Activated CD8-positive, alpha-beta memory T cell treated with anti-CD3 and anti-CD28 coated beads, Interleukin-2, amount 50 U/mL, for 24 hours (primary cell): ENCODE data around the gene CYP24A1.

ENCODE experiments used
- DNase-seq: peaks from one replicate; pipeline ENCODE4 v3.0.0-alpha.2; 2020; ENCODE audit errors: extremely low read depth

Gene CYP24A1

DNA sequence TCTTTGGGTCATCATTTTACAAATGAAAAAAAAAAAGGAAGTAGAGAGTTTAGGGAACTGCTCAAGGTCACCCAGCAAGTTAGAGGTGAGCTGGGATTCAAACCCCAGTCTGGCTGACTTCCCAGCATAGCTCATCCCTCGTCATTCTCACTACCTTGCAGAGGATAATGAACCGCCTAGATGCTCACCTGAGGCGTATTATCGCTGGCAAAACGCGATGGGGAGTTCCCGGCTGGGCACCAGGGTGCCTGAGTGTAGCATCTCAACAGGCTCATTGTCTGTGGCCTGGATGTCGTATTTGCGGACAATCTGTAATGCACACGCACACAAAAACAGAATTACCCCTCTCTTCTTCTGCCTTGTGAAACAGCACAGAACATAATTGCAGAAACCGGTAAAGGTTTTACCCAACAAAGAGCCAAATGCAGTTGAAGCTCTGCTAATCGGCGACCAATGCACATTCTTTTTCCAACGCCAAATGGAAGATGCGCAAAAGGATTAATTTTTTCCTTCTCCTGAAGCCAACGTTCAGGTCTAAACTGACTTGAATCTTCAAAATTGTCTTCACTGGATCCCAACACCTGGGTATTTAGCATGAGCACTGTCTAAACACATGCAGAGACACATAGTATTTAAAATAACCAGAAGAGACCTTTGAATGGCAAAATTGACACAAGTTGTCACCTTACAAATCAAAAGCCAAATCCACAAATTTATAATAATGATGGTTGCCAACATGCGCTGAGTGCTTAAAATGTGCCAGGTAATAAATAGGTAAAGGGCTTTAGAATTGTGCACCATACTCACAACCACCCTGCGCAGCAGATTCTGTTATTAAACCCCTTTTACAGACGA lies 16.6 kb downstream of the CYP24A1 start:
- DNase-seq, result no peak

DNA sequence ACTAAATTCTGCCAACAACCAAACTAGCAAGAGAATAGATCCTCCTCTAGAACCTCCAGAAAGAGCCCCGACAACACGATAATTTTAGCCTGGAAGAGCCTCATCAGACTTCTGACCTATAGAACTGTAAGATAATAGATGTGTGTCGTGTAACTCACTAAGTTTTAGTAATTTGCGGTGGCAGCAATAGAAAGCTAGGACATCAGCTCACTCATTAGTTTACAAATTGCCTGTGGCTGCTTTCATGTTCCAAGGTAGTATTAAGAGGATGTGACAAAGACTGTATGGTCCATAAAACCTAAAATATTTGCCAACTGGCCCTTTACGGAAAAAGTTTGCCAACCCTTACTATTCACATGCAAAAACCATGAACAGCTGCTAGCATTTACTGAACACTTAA lies 17.3 kb downstream of the CYP24A1 start:
- no peak for DNase-seq

DNA sequence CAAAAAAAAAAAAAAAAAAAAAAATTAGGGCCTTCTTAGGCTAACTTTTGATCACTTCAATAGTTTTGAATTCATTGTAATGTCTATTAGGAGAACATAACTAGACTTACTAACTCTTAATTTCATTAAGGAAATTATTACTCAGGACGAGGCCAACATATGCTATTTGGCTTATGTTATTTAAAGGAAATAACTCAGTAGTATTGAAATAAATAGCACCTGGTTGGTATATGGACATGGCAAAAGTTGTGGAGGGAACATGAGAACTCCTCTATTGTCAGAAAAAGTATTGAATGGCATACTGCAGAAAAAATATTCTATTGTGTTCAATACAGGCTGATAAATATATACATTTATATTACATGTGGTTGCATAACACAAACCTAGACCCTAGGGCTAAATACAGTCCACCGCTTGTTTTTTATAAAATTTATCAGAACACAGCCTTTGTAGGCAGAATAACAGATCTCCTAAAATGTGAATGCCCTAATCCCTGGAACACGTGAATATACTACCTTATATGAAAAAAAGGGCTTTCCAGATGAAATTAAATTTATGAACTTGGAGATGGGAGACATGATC lies 18.0 kb downstream of the CYP24A1 start:
- no peak for DNase-seq

DNA sequence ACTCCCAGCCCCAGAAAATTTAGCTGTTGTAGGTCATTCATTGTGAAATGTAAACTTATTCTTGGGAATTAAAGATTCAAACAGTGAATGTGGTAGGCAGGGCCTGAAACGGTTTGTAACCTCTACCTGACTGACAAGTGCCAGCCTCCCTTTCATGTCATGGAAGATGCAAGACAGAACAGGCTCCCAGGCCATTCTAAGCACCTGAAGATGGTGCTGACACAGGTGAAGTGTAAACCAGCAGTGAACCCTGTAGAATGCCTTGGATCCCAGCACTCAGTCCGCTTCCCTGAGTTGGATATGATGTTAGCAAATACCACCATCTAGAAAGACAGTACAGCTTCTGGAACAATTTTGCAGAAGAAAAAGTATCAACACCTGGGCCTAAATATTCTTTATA lies 19.3 kb downstream of the CYP24A1 start:
- DNase-seq, result no peak

DNA sequence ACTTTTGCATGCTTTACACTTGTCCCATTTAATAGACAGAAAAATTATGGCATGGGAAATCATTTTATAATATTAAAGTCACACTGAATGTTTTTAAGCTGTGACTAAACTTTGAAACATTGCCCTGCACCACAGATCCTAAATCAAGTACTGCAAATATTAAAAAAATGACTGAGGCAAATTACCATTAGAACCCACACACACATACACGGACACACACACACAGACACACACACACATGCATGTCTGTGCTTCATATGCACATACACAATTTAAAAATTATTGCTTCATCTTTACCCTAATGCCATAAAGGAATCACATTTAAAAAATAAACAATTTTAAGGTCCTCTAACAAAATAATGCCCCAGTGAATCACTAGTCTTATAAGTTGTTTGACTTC lies 19.9 kb downstream of the CYP24A1 start:
- no peak for DNase-seq

DNA sequence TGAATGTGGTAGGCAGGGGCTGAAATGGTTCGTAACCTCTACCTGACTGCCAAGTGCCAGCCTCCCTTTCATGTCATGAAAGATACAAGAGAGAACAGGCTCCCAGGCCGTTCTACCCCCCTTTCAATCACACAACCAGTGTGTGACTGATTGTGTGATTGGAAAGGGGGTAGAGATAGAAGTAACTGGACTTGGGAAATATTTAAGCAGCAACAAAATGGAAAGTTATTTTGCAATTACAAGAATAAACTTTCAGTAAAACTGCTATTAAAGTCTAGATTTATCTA lies 20.8 kb downstream of the CYP24A1 start:
- no peak for DNase-seq

DNA sequence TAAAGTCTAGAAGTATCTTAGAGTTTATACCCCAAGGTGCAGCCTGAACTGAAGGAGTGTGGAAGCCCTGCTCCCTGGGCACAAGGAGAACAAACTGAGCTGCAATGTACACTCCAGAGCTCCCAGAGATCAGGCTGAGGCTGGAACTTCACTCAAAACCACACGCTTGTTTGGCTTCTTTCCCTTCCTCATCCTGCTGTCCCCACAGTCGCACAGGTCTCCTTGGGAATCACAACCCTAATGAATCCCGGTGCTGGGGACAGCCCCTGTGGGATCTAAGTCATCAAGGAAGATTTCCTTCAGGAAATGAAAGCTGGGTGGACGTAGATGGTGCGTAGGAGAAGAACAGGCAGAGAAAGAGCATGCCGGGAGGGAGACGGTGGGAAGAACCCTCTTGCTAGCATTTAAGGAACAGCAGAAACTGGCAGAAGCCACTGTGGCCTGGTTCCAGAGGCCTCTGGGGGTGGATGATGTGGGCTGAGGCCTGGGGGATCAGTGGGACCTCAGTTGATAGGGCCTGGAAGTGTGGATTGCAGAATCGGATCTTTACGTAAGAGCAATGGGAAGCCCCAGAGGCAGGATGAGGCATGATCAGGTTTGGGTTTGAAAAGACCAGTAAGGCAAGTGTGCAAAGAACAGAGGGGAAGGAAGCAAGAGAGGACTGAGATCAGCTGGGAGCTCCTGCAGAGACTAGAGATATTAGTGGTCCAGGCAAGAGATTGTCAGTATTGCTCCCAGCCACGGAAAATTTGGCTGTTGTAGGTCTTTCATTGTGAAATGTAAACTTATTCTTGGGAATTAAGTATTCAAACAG lies 21.4 kb downstream of the CYP24A1 start:
- DNase-seq, result no peak

DNA sequence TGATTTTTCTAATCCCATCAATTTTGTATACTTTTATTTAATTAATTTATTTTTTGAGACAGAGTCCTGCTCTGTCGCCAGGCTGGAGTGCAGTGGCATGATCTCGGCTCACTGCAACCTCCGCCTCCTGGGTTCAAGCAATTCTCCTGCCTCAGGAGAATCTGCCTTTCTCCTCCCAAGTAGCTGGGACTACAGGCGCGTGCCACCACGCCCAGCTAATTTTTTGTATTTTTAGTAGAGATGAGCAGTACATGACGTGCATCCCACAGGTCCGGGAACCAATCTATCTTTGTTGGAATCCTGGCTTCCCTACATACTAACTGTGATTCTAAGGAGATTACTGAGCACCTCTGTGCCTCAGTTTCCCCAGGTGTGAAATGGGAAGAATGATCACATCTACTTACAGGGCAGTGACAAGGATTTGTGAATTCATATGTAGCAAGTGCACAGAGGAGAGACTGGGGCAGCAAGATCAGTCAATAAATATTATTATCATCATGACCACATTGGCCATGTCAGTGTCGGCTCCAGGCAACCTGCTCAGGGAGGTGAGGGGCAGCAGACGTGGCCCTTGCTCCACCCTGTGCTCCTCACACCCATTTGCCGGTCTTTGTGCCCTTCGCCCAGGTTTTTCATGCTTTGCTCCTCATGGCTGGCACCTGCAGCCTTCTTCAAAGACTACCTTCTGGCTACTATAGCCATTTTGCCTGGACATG lies 22.1 kb downstream of the CYP24A1 start:
- no peak for DNase-seq

DNA sequence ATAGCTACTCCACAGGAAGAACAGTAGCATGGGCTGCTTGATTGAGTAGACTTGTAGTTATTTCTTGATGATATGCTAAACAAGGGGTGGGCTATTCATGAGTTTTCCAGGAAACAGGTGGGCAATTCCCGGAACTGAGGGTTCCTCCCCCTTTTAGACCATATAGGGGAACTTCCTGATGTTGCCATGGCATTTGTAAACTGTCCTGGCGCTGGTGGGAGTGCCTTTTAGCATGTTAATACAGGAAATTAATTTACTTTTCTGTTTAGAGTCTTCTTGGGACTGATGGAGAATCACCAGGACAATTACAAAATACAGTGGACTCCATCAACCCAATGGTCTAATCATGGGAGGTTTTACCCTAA lies 22.7 kb downstream of the CYP24A1 start:
- DNase-seq, result no peak

DNA sequence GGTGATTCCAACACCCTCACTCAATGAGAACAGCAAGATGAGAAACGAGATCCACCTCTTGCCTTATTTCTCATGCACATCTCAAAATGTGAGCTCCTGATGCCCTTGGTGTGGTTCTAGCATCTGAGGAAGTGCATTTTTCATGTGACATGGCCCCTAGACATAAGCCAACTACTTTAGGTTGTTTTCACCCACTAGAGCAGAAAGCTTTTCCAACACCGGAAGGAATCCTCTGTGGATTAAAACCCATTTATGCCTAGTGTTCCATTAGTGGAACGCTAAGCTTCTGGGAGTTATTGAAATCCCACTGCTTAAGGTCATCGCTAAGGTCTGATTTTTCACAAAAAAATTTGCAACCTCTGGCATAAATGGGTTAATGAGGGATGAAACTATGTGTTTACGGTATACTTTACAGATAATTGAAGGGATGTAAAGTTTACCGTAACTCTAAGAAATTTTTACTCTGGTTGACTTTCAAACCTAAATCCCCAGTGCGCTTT lies 24.0 kb downstream of the CYP24A1 start:
- no peak for DNase-seq

DNA sequence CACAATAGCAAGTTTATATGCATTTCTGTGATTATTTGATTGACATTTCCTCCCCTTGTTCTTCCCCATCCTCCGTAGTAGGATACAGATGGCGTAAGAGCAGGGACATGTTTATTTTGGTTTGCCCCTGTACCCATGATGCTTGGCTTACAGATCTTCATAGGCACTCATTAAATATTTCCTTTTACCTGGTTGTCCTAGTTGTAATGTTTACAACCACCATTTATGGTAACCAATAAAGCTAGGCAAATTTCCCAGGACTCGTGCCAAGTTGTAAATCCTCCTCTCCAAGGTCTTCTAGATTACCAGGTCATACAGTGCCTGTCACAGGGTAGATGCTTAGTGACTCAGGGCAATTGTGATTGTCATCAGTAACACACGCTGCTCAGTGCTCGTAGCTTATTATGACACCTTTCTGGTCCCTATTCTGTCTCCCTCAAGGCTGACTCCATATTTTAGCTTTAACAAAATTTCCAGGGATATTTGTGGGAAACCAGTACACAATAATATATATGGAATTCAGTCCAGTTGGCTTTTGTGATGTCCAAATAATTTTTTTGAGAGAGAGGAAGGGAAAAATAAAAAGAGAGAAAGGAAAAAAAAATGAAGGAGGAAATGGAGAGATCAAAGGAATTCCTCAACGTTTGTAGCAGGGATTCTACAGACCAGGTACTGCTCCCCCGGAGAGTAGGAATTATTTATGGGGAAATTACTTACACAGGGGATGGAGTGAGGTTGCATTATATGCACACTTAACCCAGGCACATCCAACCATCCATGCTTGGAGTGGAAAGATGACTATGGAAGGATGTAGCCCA lies 24.6 kb downstream of the CYP24A1 start:
- DNase-seq, result no peak

DNA sequence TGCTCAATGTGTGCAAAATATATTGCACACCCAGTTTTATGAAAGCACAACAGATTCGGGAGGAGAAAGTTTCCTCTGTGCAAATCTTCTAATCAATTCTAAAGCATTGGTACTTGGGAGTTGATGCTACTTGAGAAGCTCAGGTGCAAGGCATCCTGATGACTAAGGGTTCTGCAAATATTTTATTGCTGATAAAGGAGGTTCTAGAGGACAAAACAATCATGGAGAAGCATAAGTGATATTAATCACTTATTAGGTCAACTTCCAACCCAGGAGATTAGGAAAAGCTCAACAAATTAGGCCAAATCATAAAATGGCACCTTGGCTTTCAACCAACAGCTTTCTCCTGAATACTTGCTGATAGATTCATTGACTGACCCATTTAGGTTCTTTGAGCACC lies 27.1 kb downstream of the CYP24A1 start:
- DNase-seq, result no peak

DNA sequence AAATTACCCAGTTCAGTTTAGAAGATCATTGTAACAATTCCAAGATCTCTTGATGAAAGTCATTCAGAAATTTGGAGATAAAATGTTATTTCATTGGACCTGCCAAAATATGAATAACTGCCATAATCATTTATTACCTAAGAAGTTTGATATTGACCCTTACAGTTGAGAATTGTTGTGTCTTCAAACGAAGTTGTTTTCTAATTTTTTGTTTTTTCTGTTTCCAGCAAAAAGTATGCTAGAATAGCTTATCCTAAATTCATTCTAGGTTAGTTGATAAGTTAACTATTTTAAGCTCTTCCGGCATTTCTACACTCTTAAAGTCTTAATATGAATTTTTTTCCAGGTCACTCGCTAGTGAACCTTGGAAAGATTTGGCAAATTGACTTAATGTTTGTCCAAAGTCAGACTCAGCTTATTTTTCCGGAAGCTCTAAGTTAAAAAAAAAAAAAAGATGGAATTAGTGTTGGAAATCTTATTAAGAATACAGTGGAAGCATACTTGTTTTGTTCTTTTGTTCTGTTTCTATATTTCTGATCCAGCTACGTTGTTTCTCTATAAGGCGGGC lies 28.9 kb downstream of the CYP24A1 start:
- no peak for DNase-seq

DNA sequence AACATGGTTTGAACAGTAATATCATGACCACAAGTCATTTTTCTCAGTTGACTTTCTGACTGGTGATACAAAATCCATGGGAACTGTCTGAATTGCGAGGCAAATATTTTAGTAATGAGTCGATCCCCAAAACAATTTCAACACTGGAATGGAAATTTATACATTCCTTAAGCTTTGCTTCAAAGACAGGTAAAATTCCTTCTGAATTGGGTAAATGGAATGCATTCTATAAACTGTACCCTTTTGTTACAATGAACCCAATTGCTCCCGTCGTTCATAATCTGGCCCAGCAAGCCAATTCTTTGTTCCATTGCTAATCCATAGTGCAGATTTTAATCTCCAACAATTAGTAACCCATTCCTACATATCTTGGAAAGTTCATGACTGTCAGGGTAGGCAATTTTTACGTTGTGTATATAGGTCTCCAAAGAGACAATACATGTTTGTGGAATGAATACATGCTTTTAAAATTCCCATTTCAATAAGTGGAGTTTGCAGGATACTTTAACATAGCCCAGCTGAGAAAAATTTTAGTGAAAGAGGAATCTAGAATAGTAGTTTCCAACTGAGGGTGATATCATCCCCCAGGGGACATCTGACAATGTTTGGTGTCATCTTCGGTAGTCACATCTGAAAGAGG lies 32.7 kb downstream of the CYP24A1 start:
- no peak for DNase-seq

DNA sequence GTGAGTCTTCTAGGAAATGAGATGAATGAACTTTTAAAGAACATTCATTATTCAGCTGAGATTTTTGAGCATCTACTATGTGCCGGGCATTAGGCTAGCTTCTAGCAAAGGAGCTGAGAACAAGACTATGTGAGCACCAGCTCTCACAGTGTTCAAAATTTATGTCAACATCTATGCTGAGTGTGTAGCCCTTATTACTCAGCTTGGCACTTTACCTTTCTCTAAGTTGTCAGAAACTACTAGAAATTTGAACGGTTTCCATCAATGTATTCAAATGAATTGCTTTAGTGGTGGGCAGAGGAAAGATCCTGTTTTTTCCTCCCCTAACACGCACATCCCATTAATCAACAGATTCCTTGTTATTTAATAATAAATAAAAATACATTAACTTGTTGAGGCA lies 33.3 kb downstream of the CYP24A1 start:
- no peak for DNase-seq

DNA sequence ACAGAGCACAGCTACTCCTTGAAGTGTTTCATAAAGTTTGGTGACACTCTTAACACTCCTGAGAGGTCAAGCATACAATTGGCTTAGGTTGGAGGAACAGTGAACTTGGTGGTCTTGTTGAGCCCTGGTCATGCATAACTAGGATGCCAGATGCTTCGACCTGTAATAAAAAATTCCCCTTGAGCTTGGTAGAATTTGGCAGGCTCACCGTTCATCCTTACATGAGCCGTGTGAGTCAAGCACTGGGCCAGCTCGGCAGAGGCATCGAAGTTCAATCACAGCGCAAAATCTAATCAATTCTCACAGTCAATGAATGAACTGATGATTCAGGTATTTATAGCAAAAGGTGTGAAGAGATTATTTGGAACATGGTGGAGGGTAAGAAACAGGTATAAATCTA lies 33.7 kb downstream of the CYP24A1 start:
- DNase-seq, result no peak

DNA sequence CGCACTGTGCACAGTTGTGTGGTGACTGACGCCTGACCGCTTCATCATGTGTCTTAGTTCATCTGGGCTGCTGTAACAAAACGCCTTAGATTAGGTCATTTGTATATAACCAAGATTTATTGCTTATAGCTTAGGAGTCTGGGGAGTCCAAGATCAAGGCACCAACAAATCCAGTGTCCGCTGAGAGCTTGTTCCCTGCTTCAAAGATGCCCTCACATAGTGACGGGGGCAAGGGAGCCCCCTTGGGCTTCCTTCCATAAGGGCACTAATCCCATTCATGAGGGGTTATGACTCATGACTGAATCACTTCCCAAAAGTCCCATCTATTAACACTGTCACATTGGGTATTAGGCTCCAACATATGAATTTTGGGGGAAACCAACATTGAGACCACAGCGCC lies 34.6 kb downstream of the CYP24A1 start:
- DNase-seq, result no peak

DNA sequence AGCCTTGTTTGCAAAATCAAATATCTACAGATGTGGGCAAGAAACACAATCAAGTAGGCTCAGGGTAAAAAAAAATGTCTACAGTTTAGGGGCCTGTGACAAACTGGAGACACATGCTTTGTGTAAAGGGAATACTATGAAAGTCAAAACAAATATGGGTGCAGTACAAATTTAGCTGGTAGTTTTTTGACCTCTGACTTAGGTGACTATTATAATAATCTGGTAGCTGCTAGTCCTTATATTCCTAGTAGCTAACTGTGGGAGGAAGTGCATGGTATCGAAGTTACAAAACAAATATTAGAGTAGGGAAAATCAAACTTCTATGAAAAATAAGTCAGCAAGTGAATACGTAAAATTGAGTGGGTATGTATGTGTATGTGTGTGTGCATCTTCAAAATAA lies 35.4 kb downstream of the CYP24A1 start:
- DNase-seq, result no peak

DNA sequence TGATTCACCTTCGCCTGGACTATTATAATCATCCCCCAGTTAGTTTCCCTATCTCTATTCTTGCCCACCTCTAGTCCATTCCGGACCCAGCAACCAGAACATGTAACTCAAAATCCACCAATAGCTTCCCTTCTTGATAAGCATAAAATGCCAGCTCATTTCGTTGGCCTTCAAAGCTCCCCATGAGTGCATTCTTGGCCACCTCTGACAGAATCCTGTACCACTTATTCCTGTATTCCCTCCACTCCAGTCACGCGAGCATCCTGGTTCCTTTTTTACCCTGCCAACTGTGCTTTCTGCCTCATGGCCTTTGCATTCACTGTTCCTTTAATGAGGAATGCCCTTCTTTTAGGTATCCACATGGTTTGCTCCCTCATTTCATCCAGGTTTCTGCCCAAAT lies 36.7 kb downstream of the CYP24A1 start:
- no peak for DNase-seq

DNA sequence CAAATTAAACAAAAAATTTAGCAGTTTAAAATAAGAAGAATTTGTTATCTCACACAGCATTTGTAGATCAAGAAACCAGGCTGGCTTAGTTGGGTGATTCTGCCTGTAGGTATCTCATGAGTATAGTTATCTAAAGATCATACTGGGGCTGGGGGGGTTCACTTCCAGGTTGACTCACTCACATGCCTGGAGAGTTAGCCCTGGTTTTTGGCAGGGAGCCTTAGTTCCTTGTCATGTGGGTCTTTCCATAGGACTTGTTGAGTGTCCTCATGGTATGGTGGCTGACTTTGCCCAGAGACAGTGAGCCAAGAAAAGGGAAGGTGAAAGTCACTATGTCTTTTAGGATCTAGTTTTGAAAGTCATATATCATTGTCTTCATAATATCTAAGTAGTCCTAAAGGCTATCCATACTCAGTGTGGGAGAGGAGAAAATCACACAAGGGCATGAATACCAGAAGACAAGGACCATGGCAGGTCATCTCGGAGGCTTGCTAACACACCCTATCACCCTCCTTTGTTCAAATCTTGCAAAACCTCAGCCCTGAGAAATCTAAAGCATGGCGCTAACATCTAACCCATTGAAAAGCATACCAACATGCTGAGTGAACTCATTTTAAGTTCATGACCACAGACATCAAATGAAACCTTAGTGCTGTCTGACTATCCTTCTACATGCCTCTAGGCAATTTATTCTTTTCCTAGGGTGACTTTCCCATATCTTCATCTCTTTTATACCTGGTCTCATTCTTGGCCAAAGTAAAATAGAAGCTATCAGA lies 39.2 kb downstream of the CYP24A1 start:
- DNase-seq, result no peak
